WTC11 (cell line): ENCODE results near the gene STK17B.

Experiments used
- AFF4 ChIP-seq: sonication (generic); formaldehyde crosslinking; IDR thresholded peaks from 2 replicates; pipeline ENCODE4 v1.8.1; 2023; ENCODE audit warnings: mild to moderate bottlenecking, missing genetic modification reagents, borderline replicate concordance
- ATF1 ChIP-seq: sonication (generic); formaldehyde crosslinking; IDR thresholded peaks from 2 replicates; pipeline ENCODE4 v1.8.1; 2023; ENCODE audit warnings: mild to moderate bottlenecking, moderate library complexity, missing genetic modification reagents
- ATF2 ChIP-seq: sonication (generic); formaldehyde crosslinking; IDR thresholded peaks from 2 replicates; pipeline ENCODE4 v1.8.1; 2022; ENCODE audit warnings: low read depth, missing genetic modification reagents, borderline replicate concordance
- CTCF ChIP-seq: fragments of 200-600 bp; IDR thresholded peaks from 2 replicates; pipeline ENCODE4 v1.8.0; 2022; ENCODE audit warnings: antibody characterized with exemption
- ESRRA ChIP-seq: sonication (generic); formaldehyde crosslinking; IDR thresholded peaks from 2 replicates; pipeline ENCODE4 v1.8.1; 2022; ENCODE audit warnings: mild to moderate bottlenecking, missing genetic modification reagents, borderline replicate concordance
- ETV6 ChIP-seq: sonication (generic); formaldehyde crosslinking; IDR thresholded peaks from 2 replicates; pipeline ENCODE4 v1.8.1; 2022; ENCODE audit warnings: mild to moderate bottlenecking, missing genetic modification reagents
- JUN ChIP-seq: sonication (generic); formaldehyde crosslinking; IDR thresholded peaks from 2 replicates; pipeline ENCODE4 v1.8.0; 2023; ENCODE audit warnings: mild to moderate bottlenecking, missing genetic modification reagents
- MAX ChIP-seq: sonication (generic); formaldehyde crosslinking; IDR thresholded peaks from 2 replicates; pipeline ENCODE4 v1.8.0; 2022; ENCODE audit warnings: mild to moderate bottlenecking, missing genetic modification reagents
- RORB ChIP-seq: fragments of 250-450 bp; sonication (Bioruptor Pico); IDR thresholded peaks from 2 replicates; pipeline ENCODE4 v1.9.0; 2021; ENCODE audit warnings: mild to moderate bottlenecking
- SP1 ChIP-seq: sonication (generic); formaldehyde crosslinking; conservative IDR thresholded peaks from 2 replicates; pipeline ENCODE4 v1.8.1; 2022; ENCODE audit warnings: missing genetic modification reagents
- TEAD4 ChIP-seq: sonication (generic); formaldehyde crosslinking; IDR thresholded peaks from 2 replicates; pipeline ENCODE4 v1.8.0; 2022; ENCODE audit warnings: mild to moderate bottlenecking, missing genetic modification reagents
- USF2 ChIP-seq: sonication (generic); formaldehyde crosslinking; IDR thresholded peaks from 2 replicates; pipeline ENCODE4 v1.8.1; 2023; ENCODE audit warnings: mild to moderate bottlenecking, missing genetic modification reagents, moderate library complexity
- ZNF317 ChIP-seq: sonication (generic); formaldehyde crosslinking; IDR thresholded peaks from 2 replicates; pipeline ENCODE4 v1.8.1; 2023; ENCODE audit warnings: low read depth, mild to moderate bottlenecking, moderate library complexity, missing genetic modification reagents, borderline replicate concordance

- TF ChIP-seq ESRRA (no peak), ATF1 (CRISPR knock-in tag) (no peak), USF2 (no peak), SP1 (CRISPR knock-in tag) (no peak), ATF2 (CRISPR knock-in tag) (no peak), RORB (CRISPR knock-in tag) (no peak), MAX (CRISPR knock-in tag) (no peak), ZNF317 (no peak), AFF4 (CRISPR knock-in tag) (no peak), ETV6 (CRISPR knock-in tag) (no peak), CTCF (no peak), JUN (CRISPR knock-in tag) (no peak), TEAD4 (CRISPR knock-in tag) (no peak)
Measured at GRCh38 chr2:196125596-196125995, 45.8 kb downstream of the STK17B start.
